DMS153 treated with DMSO at 0.1 percent for 48 hours (cell line): Measurements from ENCODE around the gene KLHL21.
A peak's percentile ranks its signal among the peaks of the same experiment; 100 is the strongest.
"Not testable (repeated sequence)": the region's sequence is repeated elsewhere in the genome, so short reads cannot be mapped to it uniquely, and the experiment has no call there.

Experiments
- DNase-seq: peaks from one replicate; lab custom pipeline; 2025; ENCODE audit not compliant: unreplicated experiment; lab: John Stamatoyannopoulos, UW

KLHL21 gene, protein sequence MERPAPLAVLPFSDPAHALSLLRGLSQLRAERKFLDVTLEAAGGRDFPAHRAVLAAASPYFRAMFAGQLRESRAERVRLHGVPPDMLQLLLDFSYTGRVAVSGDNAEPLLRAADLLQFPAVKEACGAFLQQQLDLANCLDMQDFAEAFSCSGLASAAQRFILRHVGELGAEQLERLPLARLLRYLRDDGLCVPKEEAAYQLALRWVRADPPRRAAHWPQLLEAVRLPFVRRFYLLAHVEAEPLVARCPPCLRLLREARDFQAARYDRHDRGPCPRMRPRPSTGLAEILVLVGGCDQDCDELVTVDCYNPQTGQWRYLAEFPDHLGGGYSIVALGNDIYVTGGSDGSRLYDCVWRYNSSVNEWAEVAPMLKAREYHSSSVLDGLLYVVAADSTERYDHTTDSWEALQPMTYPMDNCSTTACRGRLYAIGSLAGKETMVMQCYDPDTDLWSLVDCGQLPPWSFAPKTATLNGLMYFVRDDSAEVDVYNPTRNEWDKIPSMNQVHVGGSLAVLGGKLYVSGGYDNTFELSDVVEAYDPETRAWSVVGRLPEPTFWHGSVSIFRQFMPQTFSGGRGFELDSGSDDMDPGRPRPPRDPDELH

DNA sequence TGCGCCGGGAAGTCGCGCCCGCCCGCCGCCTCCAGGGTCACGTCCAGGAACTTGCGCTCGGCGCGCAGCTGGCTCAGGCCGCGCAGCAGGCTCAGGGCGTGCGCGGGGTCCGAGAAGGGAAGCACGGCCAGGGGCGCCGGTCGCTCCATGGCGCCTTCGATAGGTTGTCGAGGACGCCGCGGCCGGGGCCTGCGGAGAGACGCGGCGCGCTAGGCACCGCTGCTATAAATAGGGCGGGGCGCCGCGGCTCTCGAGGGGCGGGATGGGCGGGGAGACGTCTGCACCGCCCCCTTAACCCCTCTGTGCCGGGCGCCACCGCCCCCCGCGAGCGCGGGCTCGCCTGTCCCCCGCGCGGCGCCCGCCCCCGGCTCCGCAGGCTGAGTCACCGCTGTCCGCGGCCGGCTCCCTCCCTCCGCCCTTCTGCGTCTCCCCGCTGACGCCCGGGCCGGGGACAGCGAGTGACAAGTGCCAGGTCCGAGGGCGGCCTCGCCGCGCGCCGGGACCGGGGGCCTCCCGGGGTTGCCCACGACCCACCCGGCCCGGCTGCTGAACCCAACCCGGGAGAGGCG is at the start of gene KLHL21:
TSS of gene KLHL21 (minus strand) at position 201 of the 569 bp plus-strand sequence. CDS start at position 149, 52 bp downstream.
- peak; percentile 21 for DNase-seq

DNA sequence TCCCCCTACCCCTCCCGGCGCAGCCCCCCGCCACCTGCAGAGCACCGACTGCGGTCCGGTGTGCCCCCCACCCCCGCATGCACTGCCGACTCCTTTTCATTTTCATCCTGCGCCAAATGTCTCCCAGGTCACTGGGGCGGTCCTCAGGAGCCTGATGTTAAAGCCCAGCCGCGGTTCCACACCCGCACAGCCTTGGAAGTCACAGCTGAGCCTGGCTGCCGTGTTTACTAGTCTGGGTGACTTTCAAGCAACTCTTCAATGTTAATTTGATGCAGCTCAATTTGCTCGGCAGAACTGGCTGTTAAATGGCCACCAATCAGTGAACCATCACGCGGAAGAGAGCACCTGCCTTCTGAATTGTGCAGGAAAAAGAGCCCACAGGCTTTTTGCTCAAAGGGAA is 49.2 kb upstream of the KLHL21 start:
- no peak for DNase-seq

DNA sequence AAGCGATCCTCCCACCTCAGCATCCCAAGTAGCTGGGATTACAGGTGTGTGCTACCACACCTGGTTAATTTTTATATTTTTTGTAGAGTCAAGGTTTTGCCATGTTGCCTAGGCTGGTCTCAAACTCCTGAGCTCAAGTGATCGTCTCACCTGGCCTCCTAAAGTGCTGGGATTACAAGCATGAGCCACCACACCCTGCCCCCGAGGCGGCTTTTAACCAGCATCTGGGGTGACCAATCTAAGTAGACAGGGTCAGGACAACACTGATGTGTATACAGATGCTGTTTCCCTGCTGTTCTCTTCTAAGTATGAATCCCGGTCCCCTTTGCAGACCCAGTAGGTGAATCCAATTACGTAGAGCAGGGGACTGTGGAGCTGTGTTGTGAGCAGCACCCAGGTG is 45.9 kb upstream of the KLHL21 start:
- DNase-seq = no peak

DNA sequence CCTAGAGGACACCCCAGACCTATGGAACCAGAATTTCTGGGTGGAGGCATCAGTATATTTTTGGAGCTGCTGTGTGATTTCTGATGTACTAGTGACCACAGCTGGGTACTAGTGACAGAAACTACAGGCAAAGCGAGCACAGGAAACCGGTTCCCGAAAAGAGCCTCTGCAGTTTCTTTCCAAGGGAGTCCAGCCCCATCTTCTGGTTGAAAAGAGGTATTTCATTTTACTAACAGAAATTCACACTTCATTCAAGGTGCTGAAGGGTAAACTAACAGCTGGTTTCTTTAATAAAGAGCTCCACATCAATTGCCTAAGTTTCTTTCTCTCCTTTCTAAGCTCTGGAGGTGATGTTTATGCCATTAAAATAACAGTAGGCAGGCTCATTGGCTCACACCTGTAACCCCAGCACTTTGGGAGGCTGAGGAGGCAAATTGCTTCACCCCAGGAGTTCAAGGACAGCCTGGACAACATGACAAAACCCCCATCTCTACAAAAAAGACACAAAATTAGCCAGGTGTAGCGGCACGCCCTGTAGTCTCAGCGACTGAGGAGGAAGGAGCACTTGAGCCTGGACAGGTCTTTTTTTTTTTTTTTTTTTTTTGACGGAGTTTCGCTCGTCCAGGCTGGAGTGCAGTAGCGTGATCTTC is 44.0 kb upstream of the KLHL21 start:
- DNase-seq = peak; percentile 52

DNA sequence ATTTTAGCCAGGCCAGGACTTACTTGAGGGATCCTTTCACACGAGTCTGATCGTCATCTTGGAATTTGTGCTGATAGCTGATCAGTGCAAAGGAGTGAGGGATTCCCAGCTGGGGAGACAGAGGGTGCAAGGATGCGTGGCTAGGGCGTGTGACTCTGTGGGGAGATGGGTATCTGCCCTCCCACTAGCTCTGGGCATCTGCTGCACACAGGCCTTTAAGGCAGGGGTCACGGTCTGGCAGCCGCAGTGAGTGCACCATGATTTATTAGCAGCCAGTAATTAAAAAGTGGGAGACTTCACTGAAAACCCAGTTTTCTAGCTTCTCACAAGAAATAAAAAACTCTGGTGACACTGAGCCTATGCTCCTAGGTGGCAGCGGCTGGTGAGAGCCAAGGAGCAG is 42.3 kb upstream of the KLHL21 start:
- no peak for DNase-seq

DNA sequence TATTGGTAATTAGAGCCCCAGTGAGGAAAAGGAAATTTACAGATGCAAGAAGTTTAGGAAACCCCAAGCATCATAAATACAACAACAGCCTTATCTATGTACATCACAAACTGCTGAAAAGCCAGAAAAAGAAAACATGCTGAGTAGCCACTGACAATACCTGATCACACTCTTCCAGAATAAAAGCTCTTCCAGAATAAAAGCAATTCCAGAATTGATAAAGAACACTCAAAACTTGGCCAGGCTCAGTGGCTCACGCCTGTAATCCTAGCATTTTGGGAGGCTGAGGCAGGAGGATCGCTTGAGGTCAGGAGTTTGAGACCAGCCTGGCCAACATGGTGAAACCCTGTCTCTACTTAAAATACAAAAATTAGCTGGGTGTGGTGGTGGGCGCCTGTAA is 38.2 kb upstream of the KLHL21 start:
- not testable (repeated sequence) for DNase-seq

DNA sequence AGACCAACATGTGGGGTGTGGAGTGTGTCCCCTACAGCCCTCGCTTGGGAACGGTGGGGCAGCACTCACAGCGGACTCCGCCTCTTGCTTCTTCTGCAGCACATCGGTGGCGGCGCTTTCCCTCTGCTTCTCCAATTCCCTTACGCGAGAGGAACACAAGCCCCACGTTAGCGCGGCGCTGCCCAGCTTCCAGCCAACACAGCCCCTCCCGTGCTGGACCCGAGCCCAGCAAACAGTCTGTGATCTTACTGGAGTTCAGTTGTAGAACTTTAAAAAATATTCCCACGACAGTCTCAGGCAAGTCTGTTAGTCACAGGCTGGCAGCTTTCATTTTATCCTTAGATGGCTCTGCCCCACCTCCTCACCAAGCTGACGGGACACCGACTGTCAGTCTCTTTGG is 35.6 kb upstream of the KLHL21 start:
- no peak for DNase-seq

DNA sequence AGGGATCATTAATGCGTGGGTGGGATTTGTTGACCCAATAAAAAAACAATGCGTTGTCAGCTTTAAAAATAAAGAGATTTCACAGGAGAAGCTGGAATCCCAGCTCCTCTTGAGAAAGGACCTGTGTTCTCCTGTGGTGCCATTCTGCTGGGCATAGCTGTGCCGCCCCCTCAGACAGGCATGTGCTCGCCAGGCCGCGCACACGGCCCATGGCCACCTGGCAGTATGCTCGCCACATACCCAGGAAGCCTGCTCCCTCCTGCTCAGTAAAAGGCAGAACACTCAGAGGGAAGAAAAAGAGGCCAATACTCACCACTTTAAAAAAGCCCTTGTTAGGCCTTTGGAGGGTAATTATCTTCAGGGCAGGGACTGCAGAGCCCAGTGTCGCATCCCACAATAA is 35.1 kb upstream of the KLHL21 start:
- DNase-seq = no peak

DNA sequence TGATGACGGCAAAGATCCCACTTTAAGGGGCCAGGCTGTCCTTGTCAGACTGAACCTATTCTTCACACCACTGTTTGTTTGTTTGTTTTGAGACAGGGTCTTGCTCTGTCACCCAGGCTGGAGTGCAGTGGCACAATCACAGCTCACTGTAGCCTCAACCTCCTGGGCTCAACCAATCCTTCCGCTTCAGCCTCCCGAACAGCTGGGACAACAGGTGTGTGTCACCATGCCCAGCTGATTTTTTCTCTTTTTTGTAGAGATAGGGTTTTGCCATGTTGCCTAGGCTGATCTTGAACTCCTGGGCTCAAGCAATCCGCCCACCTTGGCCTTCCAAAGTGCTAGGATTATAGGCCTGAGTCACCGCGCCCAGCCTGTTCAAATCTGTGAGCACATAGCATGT is 34.1 kb upstream of the KLHL21 start:
- DNase-seq = not testable (repeated sequence)

DNA sequence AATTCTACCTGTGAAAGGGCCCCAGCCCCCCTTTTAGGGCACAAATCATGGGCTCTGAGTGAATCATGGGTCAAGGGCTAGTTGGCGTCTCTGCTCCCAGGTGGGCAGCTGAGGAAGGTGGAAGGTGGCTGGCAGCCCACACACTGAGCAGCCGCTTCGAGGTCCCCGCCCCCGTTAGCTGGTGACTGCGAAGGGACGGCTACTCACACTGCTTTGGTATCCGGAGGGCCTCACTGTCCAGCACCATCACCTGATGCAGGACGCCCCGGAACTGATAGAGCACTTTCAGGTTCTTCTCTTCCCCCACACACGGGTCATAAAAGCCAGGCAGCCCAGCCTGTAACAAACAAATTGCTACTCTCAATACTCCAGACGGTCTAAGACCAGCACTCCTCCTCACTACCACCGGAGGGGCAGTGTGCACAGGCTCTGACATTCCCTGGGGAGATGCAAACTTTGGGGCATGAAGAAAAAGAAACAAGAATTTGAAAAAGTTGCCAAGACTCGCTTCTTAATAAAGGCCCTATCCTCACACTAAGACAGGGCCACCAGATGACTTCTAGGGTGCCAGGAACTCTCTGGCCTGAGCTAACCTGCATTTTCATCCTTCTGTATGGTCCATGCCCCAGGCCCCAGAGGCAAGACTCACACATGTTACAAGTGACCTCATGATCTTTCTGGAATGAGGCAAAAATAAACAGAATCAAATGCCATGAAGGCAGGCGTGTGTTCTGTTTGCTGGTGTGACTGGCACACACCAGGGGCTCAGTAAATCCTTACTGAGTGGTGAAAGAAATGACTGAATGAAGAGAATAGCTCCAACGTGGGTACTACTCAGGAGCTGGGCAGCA is 33.5 kb upstream of the KLHL21 start:
- no peak for DNase-seq

DNA sequence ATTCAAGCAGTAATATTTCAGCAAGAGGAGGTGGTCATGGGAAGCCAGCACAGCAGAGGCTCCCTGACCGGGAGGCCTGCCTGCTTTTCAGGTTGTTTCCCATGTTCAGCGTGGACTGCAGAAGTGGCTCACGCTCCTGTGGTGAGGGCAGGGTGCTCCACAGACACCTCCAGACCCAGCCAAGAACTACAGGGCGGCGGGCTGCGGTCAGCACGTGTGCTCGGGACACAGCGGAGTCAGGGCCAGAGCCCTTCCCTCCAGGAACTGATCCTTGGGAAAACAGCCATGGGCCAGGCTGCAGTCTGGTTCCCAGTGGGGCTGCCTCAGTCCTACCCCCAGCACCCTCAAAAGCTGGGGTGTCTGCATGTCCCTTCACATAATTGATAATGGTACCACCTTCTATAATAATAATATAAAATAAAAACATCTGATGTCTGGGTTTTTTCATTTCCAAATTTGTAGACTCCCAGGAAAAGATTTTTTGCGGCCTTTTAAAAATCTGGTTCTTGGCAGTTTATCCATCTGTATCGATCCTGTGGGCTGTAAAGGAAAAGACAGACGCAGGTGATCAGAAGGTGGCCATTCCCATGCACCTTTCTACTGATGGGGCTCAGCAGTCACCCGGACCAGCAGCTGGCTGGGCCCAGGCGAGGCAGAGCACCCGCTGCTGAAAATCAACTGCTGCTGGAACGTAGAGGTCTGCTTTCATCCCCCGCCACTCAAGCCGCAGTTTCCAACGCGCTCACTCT is 32.7 kb upstream of the KLHL21 start:
- no peak for DNase-seq

DNA sequence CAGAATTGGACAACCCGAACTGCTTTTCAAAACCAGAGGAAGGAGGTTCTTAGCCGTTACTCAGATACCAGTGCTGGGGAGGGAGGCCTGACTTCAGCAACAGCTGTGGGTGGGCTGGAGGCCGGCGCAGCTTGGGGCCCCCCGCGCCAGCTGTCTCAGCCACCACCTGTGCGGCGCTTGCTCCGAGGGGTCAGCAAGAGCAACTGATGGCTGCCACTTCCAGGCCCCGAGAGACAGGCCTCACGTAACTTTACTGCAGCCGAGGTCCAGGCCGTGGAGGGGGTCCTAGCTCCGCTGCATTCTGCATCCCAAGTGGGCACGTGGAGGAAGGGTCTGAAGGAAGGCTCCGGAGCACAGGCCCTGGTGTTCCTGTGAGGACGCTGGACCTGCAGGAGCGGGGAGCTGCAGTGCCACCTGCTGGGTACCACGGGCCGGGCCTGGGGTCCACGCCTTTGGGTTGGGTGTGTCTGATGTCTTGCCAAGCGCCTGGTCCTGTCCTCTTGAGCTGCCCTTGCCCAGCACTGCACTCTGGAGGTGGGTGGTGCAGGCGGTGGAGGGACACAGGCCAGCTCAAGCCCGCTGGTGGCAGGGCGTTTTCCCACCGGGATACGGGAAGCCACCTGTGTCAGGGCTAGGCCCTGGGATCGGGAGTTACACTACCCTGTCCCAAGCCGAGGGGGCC is 31.8 kb upstream of the KLHL21 start:
- DNase-seq = no peak

DNA sequence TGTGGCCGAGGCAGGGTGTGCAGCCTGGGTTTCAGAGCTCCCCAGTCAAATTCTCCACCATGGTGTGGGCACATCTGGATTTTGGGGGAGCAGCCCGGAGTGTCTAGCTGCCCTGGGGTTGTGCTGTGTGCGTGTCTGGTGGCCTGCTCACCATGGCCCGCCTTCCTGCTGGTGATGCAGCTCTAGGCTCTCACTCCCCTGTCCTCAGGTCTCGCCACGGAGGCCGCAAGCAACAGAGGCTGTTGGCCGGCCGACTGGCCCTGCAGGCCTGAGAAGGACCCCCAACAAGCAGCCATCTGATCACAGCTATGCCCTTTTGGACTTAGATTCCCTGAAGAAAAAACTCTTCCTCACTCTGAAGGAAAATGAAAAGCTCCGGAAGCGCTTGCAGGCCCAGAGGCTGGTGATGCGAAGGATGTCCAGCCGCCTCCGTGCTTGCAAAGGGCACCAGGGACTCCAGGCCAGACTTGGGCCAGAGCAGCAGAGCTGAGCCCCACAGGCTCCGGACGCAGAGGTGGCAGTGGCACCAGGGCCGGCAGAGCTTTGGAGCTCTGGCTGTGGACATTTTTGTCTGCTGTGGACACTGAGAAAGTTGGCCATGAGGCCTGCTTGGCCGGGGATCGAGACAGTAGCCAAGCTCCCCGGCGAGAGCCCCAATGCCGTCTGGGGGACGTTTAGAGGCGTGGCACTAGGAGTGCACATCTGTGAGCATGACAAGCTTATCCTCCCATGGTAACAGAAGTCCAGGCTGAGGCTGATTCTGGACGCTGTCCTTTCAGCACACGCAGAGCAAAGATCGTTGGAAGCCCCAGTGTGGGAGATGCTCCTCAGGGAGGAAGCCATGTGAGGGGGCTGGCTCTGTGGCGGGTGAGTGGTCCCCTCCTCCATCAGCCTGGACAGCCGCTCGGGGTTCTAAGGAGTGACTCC is 30.2 kb upstream of the KLHL21 start:
- no peak for DNase-seq

DNA sequence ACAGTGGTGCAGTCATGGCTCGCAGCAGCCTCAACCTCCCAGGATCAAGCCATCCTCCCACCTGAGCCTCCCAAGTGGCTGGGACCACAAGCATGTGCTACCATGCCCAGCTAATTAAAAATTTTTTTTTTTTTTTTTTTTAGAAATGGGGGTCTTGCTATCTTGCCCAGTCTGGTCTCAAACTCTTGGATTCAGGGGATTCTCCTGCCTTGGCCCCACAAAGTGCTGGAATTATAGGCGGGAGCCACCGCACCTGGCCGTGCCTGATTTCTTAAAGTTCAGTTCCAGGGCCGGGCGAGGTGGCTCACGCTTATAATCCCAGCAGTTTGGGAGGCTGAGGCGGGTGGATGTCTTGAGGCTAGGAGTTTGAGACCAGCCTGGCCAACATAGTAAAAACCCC is 28.4 kb upstream of the KLHL21 start:
- DNase-seq = no peak

DNA sequence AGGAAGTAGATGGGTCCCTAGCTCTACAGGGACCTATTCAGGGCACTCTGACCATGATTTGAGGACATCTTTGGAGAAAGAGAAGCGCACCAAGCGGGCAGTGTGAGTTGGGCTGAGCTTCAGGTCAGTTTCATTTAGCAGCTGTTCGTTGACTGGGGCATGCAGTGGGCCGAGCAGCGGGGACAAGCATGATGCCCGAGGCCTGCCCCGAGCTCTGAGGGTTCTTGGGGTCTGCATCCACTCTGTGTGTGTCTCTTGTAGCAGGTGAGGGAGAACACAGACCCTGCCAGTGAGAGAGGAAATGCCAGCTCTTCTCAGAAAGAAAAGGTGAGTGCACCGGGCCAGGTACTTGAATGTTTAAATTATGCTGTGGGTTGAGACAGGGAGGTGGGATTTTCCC is 27.4 kb upstream of the KLHL21 start:
- DNase-seq = no peak

DNA sequence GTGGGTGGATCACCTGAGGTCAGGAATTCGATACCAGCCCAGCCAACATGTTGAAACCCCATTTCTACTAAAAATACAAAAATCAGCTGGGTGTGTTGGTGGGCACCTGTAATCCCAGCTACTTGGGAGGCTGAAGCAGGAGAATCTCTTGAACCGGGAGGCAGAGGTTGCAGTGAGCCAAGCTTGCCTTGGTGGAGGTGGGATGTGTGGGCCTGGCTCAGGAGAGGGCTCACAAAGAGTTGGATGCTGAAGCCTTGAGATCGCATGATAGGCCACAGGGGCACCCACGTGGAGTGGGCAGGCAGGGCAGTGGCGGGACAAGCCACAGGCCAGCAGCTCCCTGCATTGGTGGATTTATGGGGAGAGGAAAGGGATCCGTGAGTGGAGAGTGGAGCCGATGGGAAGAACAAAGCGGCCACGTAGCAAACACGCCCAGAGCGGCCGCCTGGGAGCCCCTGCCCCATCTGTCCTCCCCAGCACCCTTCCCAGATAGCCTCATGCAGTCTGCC is 26.4 kb upstream of the KLHL21 start:
- no peak for DNase-seq

DNA sequence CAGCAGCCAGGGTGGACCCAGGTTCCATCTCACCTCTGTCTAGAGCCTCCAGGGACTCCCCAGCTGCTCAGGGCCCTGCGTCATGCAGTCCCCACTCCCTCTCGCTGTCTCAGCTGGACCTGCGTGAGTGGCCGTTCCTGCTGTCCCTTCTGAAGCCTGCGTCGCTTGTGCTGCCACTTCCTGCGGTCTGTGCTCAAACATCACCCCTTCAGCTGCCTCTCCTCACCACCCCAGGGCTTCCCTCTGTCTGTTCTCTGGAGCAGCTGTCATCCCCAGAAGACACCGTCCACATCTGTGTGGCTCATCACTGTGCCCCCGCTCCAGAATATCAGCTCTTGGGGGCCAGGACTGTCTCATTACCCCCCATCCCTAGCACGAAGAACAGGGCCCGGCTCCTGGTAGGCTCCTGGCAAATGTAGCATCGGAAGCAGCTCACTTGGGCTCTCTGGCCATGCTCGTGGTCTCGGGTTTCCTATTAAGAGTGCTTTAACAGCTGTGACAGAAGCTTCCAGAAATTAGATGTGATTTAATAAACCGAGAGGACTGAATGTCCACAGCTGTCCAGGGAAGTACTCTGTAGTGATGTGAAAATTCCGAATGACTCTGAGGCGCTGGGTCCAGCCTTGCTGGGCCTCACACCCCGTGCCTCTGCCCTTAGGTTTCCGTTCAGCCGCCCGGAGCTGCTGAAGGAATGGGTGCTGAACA is 25.3 kb upstream of the KLHL21 start:
- no peak for DNase-seq

DNA sequence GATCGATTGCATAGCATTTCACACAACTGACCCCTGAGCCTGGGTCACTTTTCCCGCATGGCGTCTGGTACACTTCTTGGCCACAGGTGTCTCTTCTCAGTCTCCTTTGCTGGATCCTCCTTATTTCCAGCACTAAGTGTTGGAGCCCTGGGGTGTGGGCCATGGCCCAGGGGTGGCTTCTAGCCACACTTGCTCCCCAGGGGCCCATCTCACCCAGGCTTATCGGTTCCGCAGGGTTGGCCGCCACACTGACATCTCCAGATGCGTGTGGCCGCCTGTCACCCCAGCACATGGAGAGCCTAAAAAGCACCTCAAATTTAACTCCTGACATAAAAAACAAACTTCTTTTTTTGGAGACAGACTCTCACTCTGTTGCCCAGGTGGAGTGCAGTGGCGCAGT is 24.4 kb upstream of the KLHL21 start:
- DNase-seq = no peak
